ENCODE data around the gene CAMP. TPM values are rescaled to one million over a fixed set of nuclear protein-coding genes. Genes with fewer than 3 reads are reported as not detected.

Gene CAMP
- total RNA-seq, 4 donors from 2014 or later, result 0.65 to 0.83 TPM; not detected in 2

- Histone ChIP-seq H3K4me3 (no peak overlapping the region), H3K9me3 (no peaks in the 10 kb centered on the region), H3K36me3 (peaks cover 0 to 31% (median 21%) of the 10 kb centered on the region in 4 donors), H3K27me3 (no peaks in the 10 kb centered on the region), H3K4me1 (peaks cover 0 to 10% (median 6%) of the 10 kb centered on the region in 4 donors), H3K27ac (replicated peaks in 1 of 4) (no peak overlapping the region)
- 91% methylated on average over 16 of the region's 38 CpGs for WGBS
- intact Hi-C loops (cut with DNase I), result loop anchor here (2.0 to 10.0 kb wide), 3 partner anchors 123 to 279 kb away; no protein-coding TSS in a partner anchor
- TF ChIP-seq POLR2A (IDR thresholded peaks at IDR 0.05; ENCODE audit: low read depth), result no peak
- no peak for TF ChIP-seq EP300 (IDR thresholded peaks at IDR 0.05)
- no peak for TF ChIP-seq POLR2AphosphoS5 (IDR thresholded peaks at IDR 0.05)
- no peak for TF ChIP-seq CTCF (IDR thresholded peaks at IDR 0.05)
- no peak for DNase-seq (ENCODE audit: extremely low spot score)
These were observed 48.6 kb downstream of the CAMP start for GRCh38 chr3:48271763-48272498.

DNA sequence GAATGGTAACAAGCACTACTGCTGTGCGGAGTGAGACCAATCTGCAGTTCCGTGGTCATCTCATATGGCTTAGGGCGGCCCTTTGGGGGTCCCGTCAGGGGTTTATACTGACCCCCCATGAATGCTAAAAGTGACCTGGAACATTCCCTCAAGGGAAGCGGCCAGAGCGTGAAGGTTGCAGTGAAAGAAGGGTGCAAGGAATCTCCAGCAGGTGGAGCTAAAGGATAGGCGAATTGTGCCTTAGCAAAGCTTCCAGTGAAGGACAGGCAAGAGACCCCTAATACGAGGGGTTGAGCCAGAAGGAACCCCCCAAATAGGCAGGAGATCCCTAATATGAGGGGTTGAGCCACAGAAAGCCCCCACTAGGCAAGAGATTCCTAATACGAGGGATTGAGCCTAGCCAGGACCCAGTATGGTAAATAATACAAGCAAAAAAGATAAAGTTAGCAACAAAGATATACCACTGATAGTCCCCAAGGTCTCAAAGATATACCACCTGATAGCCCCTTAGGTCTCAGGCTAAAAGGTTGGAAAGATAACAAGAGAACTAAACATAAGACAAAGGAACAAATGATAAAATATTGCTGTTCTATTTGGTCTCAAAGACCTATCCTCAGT lies 50.4 kb downstream of the CAMP start:
- WGBS, result 17% methylated on average over 9 of the region's 9 CpGs
- H3K4me1 ChIP-seq, result peaks cover 0 to 6% (median 3%) of the 10 kb centered on the region in 4 donors
- intact Hi-C loops (cut with DNase I), result loop anchor here (2.0 to 10.0 kb wide), 3 partner anchors 121 to 277 kb away; no protein-coding TSS in a partner anchor
- H3K27me3 ChIP-seq, result no peaks in the 10 kb centered on the region
- no peak overlapping the region for H3K27ac ChIP-seq (replicated peaks in 1 of 4)
- peak; percentile 74 to 84 (median 74) for TF ChIP-seq CTCF (IDR thresholded peaks at IDR 0.05)
- TF ChIP-seq POLR2AphosphoS5 (IDR thresholded peaks at IDR 0.05), result no peak
- no peaks in the 10 kb centered on the region for H3K9me3 ChIP-seq
- no peak for DNase-seq (ENCODE audit: extremely low spot score)
- peaks cover 0 to 19% (median 12%) of the 10 kb centered on the region in 4 donors for H3K36me3 ChIP-seq
- H3K4me3 ChIP-seq, result no peak overlapping the region

GRCh38 chr3:48274452-48274851 lies 51.2 kb downstream of the CAMP start:
- H3K36me3 ChIP-seq, result peaks cover 0 to 11% (median 4%) of the 10 kb centered on the region in 4 donors
- H3K4me3 ChIP-seq, result no peak overlapping the region
- peaks cover 0 to 6% (median 3%) of the 10 kb centered on the region in 4 donors for H3K4me1 ChIP-seq
- no peak overlapping the region for H3K27ac ChIP-seq (replicated peaks in 1 of 4)
- WGBS, result 89% methylated on average over 10 of the region's 10 CpGs
- intact Hi-C loops (cut with DNase I), result loop anchor here (10.0 kb wide), 1 partner anchor 120 kb away; no protein-coding TSS in a partner anchor
- H3K27me3 ChIP-seq, result no peaks in the 10 kb centered on the region
- H3K9me3 ChIP-seq, result no peaks in the 10 kb centered on the region
- no peak for DNase-seq (ENCODE audit: extremely low spot score)
- TF ChIP-seq CTCF (IDR thresholded peaks at IDR 0.05) (no peak), POLR2AphosphoS5 (IDR thresholded peaks at IDR 0.05) (no peak), POLR2A (IDR thresholded peaks at IDR 0.05; ENCODE audit: low read depth) (no peak), EP300 (IDR thresholded peaks at IDR 0.05) (no peak)

Small RNA genes within 50 kb of the gene (small RNA-seq; reads per million reads assigned to genes)
- gene MIR4443, result 0.19 to 1.1 (median 1.0) reads per million in 3 donors
- gene NDUFB1P1, result 0 reads per million in 3 donors
- gene RNU7-128P, result 0 reads per million in 3 donors

Other genes with a start within 250 kb of the CAMP start
- 100 to 1,000 TPM; 239 to 338 (median 284) TPM for gene MAP4, start 207.1 kb upstream of the CAMP start, total RNA-seq
- 1 to 10 TPM in 1 of 4 donors, under 1 TPM in 2, not detected in 1; 0.33 to 1.3 (median 0.97) TPM for gene CDC25A, start 35.1 kb upstream of the CAMP start, total RNA-seq
- gene ZNF589, start 17.6 kb downstream of the CAMP start, total RNA-seq, result 1 to 10 TPM; 5.4 to 9.3 (median 7.2) TPM
- 10 to 100 TPM; 16.2 to 29.7 (median 24.3) TPM for gene NME6, start 77.9 kb downstream of the CAMP start, total RNA-seq
- gene SPINK8, start 110.2 kb downstream of the CAMP start, total RNA-seq, result not detected
- under 1 TPM in 1 of 4 donors, not detected in 3; 0.65 TPM for gene FBXW12, start 148.7 kb downstream of the CAMP start, total RNA-seq
- 100 to 1,000 TPM; 120 to 200 (median 152) TPM for gene PLXNB1, start 206.6 kb downstream of the CAMP start, total RNA-seq
- gene CCDC51, start 216.6 kb downstream of the CAMP start, total RNA-seq, result 10 to 100 TPM; 15.6 to 26.6 (median 23.0) TPM
- gene TMA7, start 216.8 kb downstream of the CAMP start, total RNA-seq, result 100 to 1,000 TPM; 167 to 270 (median 205) TPM
- gene ATRIP, start 223.2 kb downstream of the CAMP start, total RNA-seq, result 1 to 10 TPM; 4.2 to 8.5 (median 5.3) TPM

Data from esophagus muscularis mucosa (tissue), 4 donors.